Measurements from ENCODE around the gene CLCF1.

- TF ChIP-seq CTCF (IDR thresholded peaks at IDR 0.05), result no peak
- no peak for TF ChIP-seq POLR2A (IDR thresholded peaks at IDR 0.05)
- TF ChIP-seq EP300 (IDR thresholded peaks at IDR 0.05), result no peak
- no peak for TF ChIP-seq POLR2AphosphoS5 (IDR thresholded peaks at IDR 0.05)
Measured at GRCh38 chr11:67387518-67387917, 14.1 kb upstream of the CLCF1 start.

Data from upper lobe of left lung (tissue), 4 donors.